T-helper 9 cell (primary cell): Measurements from ENCODE around the gene ATG13.
A peak's percentile ranks its signal among the peaks of the same experiment; 100 is the strongest.
"Not testable (repeated sequence)": the region's sequence is repeated elsewhere in the genome, so short reads cannot be mapped to it uniquely, and the experiment has no call there.

Experiments
- DNase-seq: peaks from one replicate; pipeline ENCODE4 v3.0.0-alpha.2; 2020
- total RNA-seq, 2 donors: gene quantifications; one replicate each; lab custom pipeline; 2026; lab: John Stamatoyannopoulos, UW

Gene ATG13
- total RNA-seq: 92.9 to 121 reads per million in 2 donors

DNA sequence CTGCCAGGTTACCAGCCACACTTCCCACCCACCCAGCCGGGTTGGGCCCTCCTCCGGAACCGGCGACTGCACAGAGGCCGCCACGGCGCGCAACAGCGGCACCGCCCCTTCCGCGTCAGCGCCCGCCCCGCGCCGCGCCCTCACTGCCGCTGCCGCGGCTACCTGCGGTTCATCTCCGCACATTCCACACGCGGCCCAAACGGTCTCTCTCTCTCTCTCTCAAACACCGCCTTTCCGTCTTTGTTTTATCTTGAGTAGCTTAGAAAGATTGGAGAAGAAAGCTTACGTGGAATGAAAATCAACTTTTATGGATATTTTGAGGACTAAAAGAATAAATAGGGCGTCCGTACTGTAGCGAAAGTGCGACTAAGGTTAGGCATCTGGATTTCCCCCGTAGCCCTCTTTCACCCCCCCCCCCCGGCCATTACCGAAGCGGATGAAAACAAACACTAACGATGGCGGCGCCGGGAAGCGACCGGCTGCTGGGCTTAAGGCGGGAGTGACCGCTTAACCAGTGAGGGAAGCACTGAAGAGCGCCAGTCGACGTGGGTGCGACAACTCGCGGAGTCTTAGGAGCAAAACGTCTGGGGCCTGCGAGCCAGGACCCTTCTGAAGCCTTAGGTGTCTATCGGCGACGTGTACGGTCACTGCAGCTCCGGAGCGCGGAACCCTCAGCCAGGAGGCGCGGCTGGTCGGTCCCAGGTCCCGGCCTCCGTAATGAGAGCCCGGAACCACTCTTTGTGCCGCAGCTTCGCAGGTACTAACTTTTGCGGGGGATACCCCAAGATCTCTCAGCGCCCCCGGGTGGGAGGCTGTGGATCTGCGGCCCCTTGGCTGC, at the start of gene ATG13, which contains the start of gene HARBI1:
TSS of gene ATG13 (plus strand) at position 420 of the 838 bp plus-strand sequence. CDS start 26,739 bp downstream, outside the sequence.
TSS of gene HARBI1 (minus strand) at position 94 of the 838 bp plus-strand sequence. CDS start 990 bp downstream, outside the sequence.
- peak; percentile 89 for DNase-seq

DNA sequence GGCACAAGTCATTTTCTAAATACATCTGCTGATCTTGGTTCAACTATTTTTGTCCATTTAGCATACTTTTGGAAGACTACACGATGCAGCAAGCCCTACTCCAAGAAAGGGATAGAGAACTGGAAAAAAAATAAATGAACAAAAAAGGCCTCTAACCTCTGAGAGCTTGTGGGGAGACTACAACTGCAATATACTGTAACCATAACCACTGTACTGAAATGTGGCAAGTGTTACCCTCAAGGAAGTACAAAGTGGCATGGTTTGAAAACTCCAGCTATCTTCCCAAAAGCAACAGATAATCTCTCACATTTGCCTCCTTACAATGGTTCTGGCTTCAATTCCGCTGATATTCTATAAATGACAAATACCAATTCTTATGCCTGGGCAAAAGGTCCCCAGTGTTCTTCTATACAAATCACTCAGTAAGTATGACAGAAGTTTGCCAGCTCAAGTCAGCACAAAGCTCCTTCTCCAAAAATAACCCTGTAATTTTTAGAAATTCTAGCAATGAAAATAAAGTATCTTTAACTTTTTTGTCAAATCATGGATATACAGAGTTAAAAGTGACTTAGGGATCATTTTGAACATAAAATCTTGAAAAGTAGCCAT, 46.5 kb upstream of the ATG13 start:
- no peak for DNase-seq

DNA sequence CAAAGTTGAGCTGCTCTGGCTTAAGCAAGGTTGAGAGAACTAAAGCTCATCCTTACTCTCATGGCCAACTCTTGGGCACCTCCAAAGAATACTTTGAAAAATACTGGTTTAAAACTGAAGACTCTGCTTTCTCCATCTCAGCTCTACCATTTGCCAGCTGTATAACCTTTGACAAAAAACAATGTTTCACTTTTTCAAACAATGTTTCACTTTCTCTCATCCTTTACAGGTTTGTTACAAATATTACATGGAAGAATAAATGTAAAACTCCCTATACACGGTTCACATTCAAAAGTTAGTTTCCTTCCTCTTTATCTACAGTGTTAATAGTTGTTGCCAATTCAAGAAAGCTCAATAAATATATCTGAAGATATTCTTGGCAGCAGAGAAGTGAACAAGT, 42.7 kb upstream of the ATG13 start:
- no peak for DNase-seq

DNA sequence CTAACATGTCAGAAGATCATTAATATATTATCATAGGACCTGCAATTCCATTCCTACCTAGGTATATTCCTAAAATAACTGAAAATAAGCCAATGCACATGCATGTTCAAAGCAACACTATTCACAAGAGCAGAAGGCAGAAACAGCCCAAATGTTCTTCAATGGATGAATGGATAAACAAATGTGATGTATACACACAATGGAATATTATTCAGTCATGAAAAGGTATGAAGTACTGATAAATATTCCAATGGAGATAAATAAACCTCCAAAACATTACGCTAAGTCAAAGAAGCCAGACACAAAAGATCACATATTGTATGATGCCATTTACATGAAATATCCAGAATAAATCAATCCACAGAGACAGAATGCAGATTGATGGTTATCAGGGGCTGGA, 40.3 kb upstream of the ATG13 start:
- no peak for DNase-seq

DNA sequence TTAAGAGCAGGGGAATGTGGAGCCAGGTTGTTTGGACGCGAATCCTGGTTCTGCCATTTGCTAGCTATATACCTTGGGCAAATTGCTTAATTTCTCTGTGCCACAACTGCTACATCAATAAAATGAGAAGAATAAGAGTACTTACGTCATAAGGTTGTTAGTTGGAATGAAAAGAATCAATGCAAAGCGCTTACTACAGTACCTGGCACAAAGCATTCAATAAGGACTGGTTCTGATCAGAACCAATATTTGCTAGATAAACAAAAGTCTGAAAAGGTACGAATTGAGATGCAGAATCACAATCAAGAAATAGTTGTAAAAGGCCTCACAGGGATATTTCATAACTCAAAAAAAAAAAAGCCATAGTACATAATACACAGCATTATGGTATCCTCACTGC, 34.8 kb upstream of the ATG13 start:
- DNase-seq: no peak

DNA sequence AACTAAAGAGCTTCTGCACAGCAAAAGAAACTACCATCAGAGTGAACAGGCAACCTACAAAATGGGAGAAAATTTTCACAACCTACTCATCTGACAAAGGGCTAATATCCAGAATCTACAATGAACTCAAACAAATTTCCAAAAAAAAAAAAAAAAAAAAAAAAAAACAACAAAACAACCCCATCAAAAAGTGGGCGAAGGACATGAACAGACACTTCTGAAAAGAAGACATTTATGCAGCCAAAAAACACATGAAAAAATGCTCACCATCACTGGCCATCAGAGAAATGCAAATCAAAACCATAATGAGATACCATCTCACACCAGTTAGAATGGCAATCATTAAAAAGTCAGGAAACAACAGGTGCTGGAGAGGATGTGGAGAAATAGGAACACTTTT, 33.8 kb upstream of the ATG13 start:
- not testable (repeated sequence) for DNase-seq

DNA sequence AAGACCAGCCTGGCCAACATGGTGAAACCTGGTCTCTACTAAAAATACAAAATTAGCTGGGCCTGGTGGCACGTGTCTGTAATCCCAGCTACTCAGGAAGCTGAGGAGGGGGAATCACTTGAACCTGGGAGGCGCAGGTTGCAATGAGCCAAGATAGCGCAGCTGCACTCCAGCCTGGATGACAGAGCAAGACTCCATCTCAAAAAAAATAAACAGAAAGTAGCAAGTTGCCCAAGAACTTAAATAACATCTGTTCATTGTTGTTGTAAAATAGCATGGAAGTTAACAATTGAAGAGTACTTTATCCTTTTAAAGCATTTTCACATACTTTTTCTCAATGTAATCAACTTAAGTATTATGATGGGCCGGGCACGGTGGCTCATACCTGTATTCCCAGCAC, 29.2 kb upstream of the ATG13 start:
- DNase-seq: no peak

DNA sequence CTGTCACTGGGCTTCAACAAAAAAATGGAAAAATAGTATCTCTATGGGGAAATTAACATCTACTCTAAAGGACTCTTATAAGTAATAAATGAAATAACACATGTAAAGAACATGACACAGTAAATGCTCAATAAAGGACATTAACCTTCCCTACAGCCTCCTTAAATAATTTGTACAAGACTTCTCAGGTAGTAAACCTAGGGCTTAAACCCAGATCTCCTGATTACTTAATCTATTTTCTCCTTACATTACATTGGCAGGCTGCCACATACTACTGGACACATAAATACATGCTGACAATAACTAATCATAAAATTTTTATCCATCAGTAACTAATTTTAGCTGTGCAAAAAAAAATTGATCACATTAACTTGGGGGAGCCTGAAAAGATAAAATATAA, 28.4 kb upstream of the ATG13 start:
- no peak for DNase-seq

DNA sequence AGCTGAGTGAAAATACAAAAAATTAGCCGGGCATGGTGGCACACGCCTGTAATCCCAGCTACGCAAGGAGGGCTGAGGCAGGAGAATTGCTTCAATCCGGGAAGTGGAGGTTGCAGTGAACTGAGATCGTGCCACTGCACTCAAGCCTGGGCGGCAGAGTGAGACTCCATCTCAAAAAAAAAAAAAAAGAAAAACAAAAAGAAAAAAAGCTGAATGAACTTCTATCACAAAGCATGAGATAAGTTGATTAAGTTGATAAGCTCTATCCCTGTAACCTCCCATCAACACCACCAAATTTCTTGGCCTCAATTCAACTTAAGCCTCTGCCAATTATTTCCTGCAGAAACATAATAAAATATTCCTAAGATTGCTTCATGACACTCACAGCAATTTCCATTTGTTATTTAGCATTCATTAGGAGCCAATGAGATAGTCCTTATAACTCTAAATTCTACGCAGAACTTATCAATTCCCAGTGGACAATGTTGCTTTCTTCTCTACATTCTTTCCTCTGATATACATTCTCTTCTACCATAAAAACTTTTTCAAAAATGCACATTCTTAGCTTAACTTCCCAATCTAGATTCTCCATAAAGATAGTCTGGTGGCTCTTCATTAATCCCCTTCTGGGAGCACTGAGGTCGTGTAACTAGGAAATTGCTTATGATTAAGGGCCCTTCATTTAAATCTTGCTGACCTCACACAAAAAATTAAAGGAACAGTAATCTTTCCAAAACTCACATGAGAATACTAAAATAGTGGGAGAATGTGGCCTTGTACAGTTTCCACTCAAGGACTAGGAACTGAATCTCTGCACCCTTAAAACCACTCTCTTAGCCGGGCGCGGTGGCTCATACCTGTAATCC, 26.4 kb upstream of the ATG13 start:
- no peak for DNase-seq

DNA sequence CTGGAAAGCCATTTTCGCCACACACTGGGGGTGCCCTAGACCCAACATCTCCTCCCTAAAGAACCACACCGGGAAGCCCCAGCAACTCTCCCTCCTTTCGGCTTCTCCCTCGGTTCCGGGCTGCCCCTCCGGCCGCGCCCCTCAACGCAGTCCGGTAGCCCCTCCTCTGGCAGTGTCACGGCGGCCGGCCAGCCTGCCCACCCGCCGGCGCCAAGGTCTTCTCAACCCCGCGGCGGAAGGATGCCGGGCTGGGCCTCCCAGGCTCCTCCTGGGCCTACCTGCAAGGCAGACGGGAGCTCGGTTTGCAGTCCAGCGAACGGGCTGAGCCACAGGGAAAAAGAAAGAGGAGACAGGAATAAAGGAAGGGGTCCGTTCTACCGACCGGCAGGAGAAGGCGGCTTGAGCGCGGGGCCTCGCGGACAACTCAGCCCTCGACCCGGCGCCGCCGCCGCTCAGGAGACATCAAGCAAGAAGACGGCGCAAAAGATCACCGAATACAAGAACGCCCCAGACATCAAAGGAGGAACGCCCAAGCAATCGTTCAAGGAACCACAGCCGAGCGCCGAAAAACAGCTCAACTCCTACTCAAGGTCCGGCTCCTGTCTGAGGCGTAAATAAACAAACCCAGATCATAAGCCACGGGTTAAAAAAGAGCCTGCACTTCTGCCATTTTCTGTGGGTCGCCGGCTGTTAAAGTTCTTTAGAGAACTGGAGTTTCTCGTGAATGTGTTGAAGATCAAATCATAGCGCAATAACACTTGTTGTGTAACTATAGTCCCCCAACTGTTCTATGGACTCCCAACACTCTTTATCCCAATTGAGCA, 23.6 kb upstream of the ATG13 start, which contains the start of gene AMBRA1:
TSS of gene AMBRA1 (minus strand) at position 474 of the 824 bp plus-strand sequence. CDS start 45,643 bp downstream, outside the sequence.
- DNase-seq: peak; percentile 66

DNA sequence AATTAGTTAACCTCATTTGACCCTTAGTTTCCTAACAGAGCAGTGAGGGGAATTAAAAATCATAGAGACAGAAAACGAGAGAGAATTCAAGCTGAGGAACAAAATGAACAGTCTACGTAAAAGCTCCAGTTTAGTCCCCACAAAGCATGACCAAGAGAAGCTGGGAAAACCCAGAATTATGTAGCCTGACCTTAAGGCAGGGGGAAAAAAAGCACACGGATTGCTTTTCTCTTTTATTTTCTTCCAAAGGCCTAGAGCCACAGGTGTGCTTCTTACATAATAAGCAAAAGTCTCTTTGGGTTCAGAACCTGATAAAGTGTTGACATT, 23.0 kb upstream of the ATG13 start:
- DNase-seq: no peak

DNA sequence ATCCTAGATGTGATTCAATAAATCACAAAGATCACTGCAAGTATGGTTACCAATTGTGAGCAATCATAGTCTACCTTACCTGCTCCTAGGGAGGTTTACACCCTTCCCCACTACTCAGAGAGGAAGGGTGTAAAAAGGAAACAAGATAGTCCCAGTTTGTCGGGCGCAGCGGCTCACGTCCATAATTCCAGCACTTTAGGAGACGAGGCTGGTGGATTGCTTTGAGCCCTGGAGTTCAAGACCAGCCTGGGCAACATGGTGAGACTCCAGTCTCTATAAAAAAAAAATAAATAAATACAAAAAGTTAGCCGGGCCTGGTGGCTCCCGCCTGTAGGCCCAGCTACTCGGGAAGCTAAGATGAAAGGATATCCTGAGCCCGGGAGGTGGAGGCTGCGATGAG, 22.6 kb upstream of the ATG13 start:
- no peak for DNase-seq

DNA sequence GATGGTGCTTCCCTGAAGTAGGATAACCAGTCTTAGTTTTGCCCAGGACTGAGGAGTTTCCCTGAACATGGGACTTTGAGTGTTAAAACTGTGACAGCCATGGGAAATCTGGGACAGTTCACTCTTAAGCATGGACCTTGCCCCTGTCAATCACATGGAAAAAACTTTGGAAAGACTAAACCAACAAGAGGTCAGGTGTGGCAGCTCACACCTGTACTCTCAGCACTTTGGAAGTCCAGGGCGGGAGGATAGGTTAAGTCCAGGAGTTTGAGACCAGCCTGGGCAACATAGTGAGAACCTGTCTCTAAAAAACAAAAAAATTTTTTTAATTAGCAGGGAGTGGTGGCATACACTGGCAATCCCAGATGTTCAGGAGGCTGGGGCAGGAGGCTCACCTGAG, 20.2 kb upstream of the ATG13 start:
- no peak for DNase-seq

DNA sequence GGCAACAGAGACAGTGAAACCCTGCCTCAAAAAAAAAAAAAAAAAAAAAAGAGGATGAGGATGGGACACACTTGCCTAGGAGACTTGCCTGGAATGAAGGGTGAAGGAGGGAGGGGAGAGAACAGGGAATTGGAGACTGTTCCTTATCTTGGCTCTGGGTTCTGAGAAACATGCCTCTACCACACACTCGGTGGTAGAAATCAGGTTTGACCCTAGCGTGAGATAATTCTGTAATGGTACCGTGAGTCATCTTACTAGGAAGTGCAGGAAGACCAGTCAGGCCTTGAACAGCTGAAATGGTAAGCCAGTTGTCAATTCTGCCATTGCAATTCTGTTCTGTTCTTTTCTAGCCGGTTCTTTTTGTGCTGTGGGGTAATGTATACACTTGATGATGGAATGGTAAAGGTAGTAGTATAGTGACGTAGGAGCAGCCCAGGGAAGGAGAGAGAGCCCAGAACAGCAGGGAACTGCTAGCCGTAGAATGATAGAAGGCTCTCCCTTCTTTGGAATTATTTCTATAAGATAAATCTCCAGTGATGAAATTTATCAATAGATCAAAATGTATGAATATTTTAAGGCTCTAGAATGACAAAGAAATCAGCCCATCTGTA, 19.6 kb upstream of the ATG13 start:
- DNase-seq: no peak

DNA sequence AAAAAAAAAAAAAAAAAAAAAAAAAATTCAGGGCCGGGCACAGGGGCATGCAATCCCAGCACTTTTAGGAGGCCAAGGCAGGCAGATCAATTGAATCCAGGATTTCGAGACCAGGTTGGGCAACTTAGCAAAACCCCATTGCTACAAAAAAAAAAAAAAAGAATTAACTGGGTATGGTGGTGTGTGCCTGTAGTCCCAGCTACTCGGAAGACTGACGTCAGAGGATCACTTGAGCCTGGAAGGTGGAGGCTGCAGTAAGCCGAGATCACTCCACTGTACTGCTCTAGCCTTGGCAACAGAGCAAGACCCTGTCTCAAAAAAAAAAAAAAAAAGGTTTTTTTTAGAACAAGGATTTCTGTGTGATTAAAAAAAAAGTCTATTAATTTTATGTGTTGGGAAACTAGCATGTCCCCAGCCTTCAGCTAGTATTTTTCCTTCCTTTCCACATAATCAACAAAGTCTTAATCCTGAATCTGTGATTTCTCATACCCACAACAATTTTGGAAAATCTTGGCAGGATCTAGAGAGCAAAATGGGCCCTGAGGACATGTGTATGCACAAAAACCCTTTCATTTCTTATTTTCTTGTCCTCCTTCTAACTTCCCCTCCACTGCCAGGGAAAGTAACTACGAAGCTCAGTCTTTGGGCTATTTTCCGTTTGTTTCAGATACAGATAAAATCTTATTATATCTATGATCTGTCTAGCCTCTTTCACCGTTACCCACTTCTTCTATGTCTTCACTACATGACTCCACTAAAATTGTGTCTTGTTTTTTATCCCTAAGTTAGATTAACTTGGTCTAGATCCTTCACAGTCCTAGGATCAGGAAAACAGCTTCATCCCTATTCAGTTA, 17.8 kb upstream of the ATG13 start:
- DNase-seq: no peak

DNA sequence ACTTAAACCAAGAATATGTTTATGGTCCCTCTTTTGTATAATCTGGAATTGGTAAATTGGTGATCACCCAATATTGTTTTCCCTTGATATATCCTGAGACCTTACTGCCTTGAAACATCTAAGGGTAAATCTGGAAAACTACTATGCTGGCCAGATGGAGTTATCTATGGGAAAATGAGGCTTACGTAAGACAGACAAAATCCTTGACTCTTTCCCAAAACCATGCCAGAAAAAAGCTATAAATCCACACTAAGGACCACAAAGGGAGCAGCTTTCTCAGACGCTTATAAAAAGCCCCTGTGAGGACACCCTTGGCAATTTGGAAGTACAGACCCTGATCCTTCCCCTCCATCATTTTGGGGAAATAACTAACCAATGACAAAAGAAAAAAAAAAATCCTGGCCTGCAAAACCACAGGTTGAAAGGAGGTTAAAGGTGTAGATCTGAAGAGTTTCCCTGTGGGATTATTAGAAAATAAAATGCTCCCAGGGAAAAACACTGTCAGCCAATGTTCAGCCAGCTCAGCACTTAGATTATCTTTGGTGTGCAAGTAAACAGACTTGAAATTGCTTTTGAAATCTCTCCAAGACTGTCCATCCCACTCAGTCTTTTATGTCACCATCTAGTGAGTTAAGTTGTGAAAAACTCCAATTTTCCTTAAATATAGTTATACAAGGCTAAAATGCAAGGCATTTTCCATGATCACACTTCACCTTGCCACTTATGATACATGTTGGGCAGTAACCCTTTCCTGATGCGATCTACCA, 17.0 kb upstream of the ATG13 start:
- DNase-seq: no peak

DNA sequence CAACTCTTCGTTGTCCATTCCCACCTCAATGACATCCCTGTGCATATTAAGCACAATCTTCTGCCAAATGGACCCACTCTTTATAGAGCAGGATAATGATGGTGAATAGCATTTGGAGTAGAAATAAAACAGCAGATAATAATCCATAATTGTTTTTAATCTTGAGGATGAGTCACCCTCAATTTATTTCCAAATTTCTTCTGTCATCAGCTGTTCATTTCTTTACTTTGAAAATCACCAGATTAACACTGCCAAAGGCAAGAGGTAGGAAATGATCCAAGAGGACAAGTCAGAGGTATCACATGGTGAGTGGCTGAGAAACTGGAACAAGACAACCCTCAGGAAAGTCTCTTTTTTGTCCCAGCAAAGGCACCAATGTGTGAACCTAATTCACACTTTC, 16.2 kb upstream of the ATG13 start:
- DNase-seq: no peak

DNA sequence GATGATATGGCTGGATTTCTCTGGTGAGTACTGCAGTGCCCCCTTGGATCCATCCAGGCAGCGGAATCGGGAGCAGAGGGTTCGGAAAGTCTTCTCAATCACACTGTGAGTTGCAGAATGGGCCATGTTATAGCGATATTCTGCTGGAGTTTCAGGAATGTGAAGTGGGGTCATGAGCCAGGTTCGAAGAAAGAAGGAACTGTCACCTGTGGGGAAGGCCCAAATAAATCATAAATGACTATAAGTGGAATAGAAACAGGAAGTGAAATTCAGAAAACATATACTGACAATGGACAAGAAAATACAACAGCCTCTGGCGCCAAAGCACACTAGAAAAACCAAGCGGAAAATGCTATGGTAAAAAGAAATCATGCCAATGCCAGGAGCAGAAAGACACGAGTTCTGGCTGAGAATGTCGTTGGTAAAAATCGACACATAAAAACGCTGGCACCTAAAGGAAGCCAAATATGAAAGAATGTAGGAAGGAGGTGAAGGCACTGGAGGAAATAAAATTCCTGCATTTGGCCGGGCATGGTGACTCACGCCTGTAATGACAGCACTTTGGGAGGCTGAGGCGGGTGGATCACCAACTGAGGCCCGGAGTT, 13.5 kb upstream of the ATG13 start:
- no peak for DNase-seq

DNA sequence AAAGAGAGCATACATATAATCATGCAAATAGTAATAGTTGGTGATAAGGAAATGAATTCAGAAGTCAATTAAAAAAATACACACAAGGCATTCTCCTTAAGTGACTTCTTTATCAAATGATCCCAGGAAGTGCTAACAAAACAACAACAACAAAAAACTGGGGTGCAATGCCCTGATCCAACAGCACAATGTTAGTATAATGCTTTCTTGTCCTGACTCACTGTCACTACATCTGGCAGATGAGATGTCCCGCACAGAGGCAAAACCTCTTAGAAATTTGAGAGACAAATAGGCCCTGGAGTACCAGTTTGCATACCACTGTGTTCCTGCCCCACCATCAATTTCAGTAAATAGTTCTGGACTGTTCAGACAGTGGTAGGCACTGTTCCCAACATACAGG, 12.6 kb upstream of the ATG13 start:
- DNase-seq: no peak

DNA sequence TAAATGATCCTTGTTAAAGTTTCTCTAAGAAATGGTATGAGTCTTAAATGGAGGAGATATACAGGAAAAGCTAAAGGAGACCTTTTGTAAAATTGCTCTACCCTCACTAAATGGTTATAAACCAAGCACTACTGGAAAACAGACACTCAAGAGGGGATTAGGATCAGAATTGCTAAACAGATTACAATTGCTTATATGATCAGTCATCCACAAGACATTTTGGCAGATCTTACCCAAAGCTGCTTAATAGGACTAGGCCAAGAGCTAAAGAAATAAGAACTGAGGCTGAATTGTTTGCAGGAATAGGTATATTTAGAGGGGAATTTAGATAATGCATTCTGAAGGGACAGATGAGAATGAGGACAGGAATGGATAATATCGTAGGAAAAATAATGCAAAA, 9.8 kb upstream of the ATG13 start:
- no peak for DNase-seq
